Measurements from ENCODE around the gene SHROOM1. TPM values are rescaled to one million over a fixed set of nuclear protein-coding genes. Genes with fewer than 3 reads are reported as not detected.

SHROOM1 gene
- total and polyA plus RNA-seq, 2 donors (not counting 1 experiment from before 2014, with no cell fraction given): 2.9 to 6.1 TPM

- Histone ChIP-seq H3K27ac (ENCODE audit: insufficient read depth, low read length) (peak overlapping the region; percentile 59), H4K20me1 (ENCODE audit: control insufficient read depth, extremely low read depth, insufficient read depth, low read length) (no peaks in the 10 kb centered on the region), H3K9ac (ENCODE audit: insufficient read depth, low read length) (peak overlapping the region; percentile 73), H3K4me2 (ENCODE audit: extremely low read depth, insufficient read depth, low read length) (peak overlapping the region; percentile 92), H3K4me3 (replicated peaks in 1 of 4; ENCODE audit: control extremely low read depth in 1 of 4, insufficient read depth in 1 of 4, low read depth in 3 of 4, low read length in 4 of 4) (peak overlapping the region; percentile 50 to 69 (median 66)), H3K9me3 (ENCODE audit: control insufficient read depth, insufficient read depth, low read depth, low read length) (no peaks in the 10 kb centered on the region), H3K4me1 (ENCODE audit: control insufficient read depth, extremely low read depth, insufficient read depth, low read length) (peaks cover 3% of the 10 kb centered on the region), H3K27me3 (ENCODE audit: control insufficient read depth, insufficient read depth, low read length) (no peaks in the 10 kb centered on the region), H2AFZ (ENCODE audit: low read length) (peak overlapping the region; percentile 78), H3K36me3 (ENCODE audit: control insufficient read depth, insufficient read depth, low read length) (no peaks in the 10 kb centered on the region), H3K79me2 (ENCODE audit: control insufficient read depth, insufficient read depth, low read length) (no peaks in the 10 kb centered on the region)
- TF ChIP-seq EZH2 (IDR thresholded peaks at IDR 0.05; ENCODE audit: low read length, missing control alignments) (no peak), CTCF (conservative IDR thresholded peaks at IDR 0.05 in 1 of 2, IDR thresholded peaks at IDR 0.05 in 1 of 2; ENCODE audit: low read depth in 1 of 2, low read length in 2 of 2) (peak; percentile 80 to 85)
- peak; percentile 59 to 64 for DNase-seq (ENCODE audit: low read depth in 2 of 2)
Measured at GRCh38 chr5:132829742-132830435, 558 bp downstream of the SHROOM1 start.

GRCh38 chr5:132828846-132829494 is 1.5 kb downstream of the SHROOM1 start:
- Histone ChIP-seq H3K4me3 (replicated peaks in 1 of 4; ENCODE audit: control extremely low read depth in 1 of 4, insufficient read depth in 1 of 4, low read depth in 3 of 4, low read length in 4 of 4) (peak overlapping the region in 2 of 4 experiments; percentile 67 to 69), H4K20me1 (ENCODE audit: control insufficient read depth, extremely low read depth, insufficient read depth, low read length) (no peaks in the 10 kb centered on the region), H2AFZ (ENCODE audit: low read length) (no peak overlapping the region), H3K9ac (ENCODE audit: insufficient read depth, low read length) (no peak overlapping the region), H3K9me3 (ENCODE audit: control insufficient read depth, insufficient read depth, low read depth, low read length) (no peaks in the 10 kb centered on the region), H3K79me2 (ENCODE audit: control insufficient read depth, insufficient read depth, low read length) (no peaks in the 10 kb centered on the region), H3K36me3 (ENCODE audit: control insufficient read depth, insufficient read depth, low read length) (no peaks in the 10 kb centered on the region), H3K4me1 (ENCODE audit: control insufficient read depth, extremely low read depth, insufficient read depth, low read length) (peaks cover 3% of the 10 kb centered on the region), H3K27me3 (ENCODE audit: control insufficient read depth, insufficient read depth, low read length) (no peaks in the 10 kb centered on the region), H3K27ac (ENCODE audit: insufficient read depth, low read length) (no peak overlapping the region), H3K4me2 (ENCODE audit: extremely low read depth, insufficient read depth, low read length) (peak overlapping the region; percentile 92)
- DNase-seq (ENCODE audit: low read depth in 2 of 2): no peak
- TF ChIP-seq EZH2 (IDR thresholded peaks at IDR 0.05; ENCODE audit: low read length, missing control alignments): no peak
- TF ChIP-seq CTCF (conservative IDR thresholded peaks at IDR 0.05 in 1 of 2, IDR thresholded peaks at IDR 0.05 in 1 of 2; ENCODE audit: low read depth in 1 of 2, low read length in 2 of 2): no peak

- Histone ChIP-seq H3K4me1 (ENCODE audit: control insufficient read depth, extremely low read depth, insufficient read depth, low read length) (peaks cover 3% of the 10 kb centered on the region), H3K9ac (ENCODE audit: insufficient read depth, low read length) (no peak overlapping the region), H3K79me2 (ENCODE audit: control insufficient read depth, insufficient read depth, low read length) (no peaks in the 10 kb centered on the region), H3K36me3 (ENCODE audit: control insufficient read depth, insufficient read depth, low read length) (no peaks in the 10 kb centered on the region), H2AFZ (ENCODE audit: low read length) (no peak overlapping the region), H3K27me3 (ENCODE audit: control insufficient read depth, insufficient read depth, low read length) (no peaks in the 10 kb centered on the region), H3K4me2 (ENCODE audit: extremely low read depth, insufficient read depth, low read length) (no peak overlapping the region), H3K27ac (ENCODE audit: insufficient read depth, low read length) (no peak overlapping the region), H3K9me3 (ENCODE audit: control insufficient read depth, insufficient read depth, low read depth, low read length) (no peaks in the 10 kb centered on the region), H4K20me1 (ENCODE audit: control insufficient read depth, extremely low read depth, insufficient read depth, low read length) (no peaks in the 10 kb centered on the region), H3K4me3 (replicated peaks in 1 of 4; ENCODE audit: control extremely low read depth in 1 of 4, insufficient read depth in 1 of 4, low read depth in 3 of 4, low read length in 4 of 4) (no peak overlapping the region)
- no peak for DNase-seq (ENCODE audit: low read depth in 2 of 2)
- TF ChIP-seq CTCF (conservative IDR thresholded peaks at IDR 0.05 in 1 of 2, IDR thresholded peaks at IDR 0.05 in 1 of 2; ENCODE audit: low read depth in 1 of 2, low read length in 2 of 2): no peak
- no peak for TF ChIP-seq EZH2 (IDR thresholded peaks at IDR 0.05; ENCODE audit: low read length, missing control alignments)
Measured at GRCh38 chr5:132827943-132828673, 2.3 kb downstream of the SHROOM1 start.
